H9 (cell line): ENCODE results near the gene PLEKHG1. TPM values are rescaled to one million over a fixed set of nuclear protein-coding genes. Genes with fewer than 3 reads are reported as not detected.

Source experiments
- DNase-seq: peaks from one replicate; pipeline ENCODE4 v3.0.0-alpha.2; 2017
- H2AFZ ChIP-seq: one replicate; pipeline ENCODE4 v1.6.1; 2013; ENCODE audit warnings: mild to moderate bottlenecking, low read length, control low read depth, moderate library complexity
- H2AK5ac ChIP-seq: 2 replicates; pipeline ENCODE4 v1.6.1; 2013; ENCODE audit warnings: low read length, control low read depth, mixed read lengths; ENCODE audit not compliant: insufficient read length
- H2BK120ac ChIP-seq: one replicate; pipeline ENCODE4 v1.6.1; 2013; ENCODE audit warnings: low read depth, mild to moderate bottlenecking, low read length, control low read depth, inconsistent platforms; ENCODE audit not compliant: poor library complexity, severe bottlenecking
- H2BK12ac ChIP-seq: 2 replicates; pipeline ENCODE4 v1.6.1; 2013; ENCODE audit warnings: low read length, control low read depth, mixed read lengths, low read depth; ENCODE audit not compliant: insufficient read length
- H2BK15ac ChIP-seq: 2 replicates; pipeline ENCODE4 v1.6.1; 2013; ENCODE audit warnings: low read depth, low read length, control low read depth
- H2BK20ac ChIP-seq: one replicate; pipeline ENCODE4 v1.6.1; 2013; ENCODE audit warnings: low read depth, mild to moderate bottlenecking, low read length, control low read depth, inconsistent platforms; ENCODE audit not compliant: poor library complexity, severe bottlenecking
- H2BK5ac ChIP-seq: 2 replicates; pipeline ENCODE4 v1.6.1; 2013; ENCODE audit warnings: low read length, control low read depth, mixed read lengths; ENCODE audit not compliant: insufficient read length
- H3K14ac ChIP-seq: 2 replicates; pipeline ENCODE4 v1.6.1; 2013; ENCODE audit warnings: low read length, control low read depth; ENCODE audit not compliant: insufficient read depth
- H3K18ac ChIP-seq: 2 replicates; pipeline ENCODE4 v1.6.1; 2013; ENCODE audit warnings: low read depth, mild to moderate bottlenecking, mixed read lengths, low read length, control low read depth; ENCODE audit not compliant: insufficient read length
- H3K23ac ChIP-seq: 2 replicates; pipeline ENCODE4 v1.6.1; 2013; ENCODE audit warnings: low read length, control low read depth, mixed read lengths, low read depth; ENCODE audit not compliant: insufficient read length
- H3K23me2 ChIP-seq: 2 replicates; pipeline ENCODE4 v1.6.1; 2013; ENCODE audit warnings: low read depth, mild to moderate bottlenecking, mixed read lengths, low read length, control low read depth; ENCODE audit not compliant: insufficient read length, poor library complexity, severe bottlenecking
- H3K27ac ChIP-seq: 2 replicates; pipeline ENCODE4 v1.5.1; 2013; ENCODE audit warnings: low read length, control low read depth, mixed read lengths, low read depth; ENCODE audit not compliant: insufficient read length
- H3K27me3 ChIP-seq: 2 replicates; pipeline ENCODE4 v1.6.1; 2013; ENCODE audit warnings: low read length, control low read depth, inconsistent platforms; ENCODE audit not compliant: insufficient read depth
- H3K4ac ChIP-seq: 2 replicates; pipeline ENCODE4 v1.6.1; 2013; ENCODE audit warnings: low read depth, mild to moderate bottlenecking, control low read depth, inconsistent platforms, low read length, moderate library complexity
- H3K4me1 ChIP-seq: 2 replicates; pipeline ENCODE4 v1.6.1; 2013; ENCODE audit warnings: low read length, control low read depth, inconsistent platforms; ENCODE audit not compliant: insufficient read depth
- H3K4me2 ChIP-seq: 2 replicates; pipeline ENCODE4 v1.6.1; 2013; ENCODE audit warnings: low read length, control low read depth, mixed read lengths; ENCODE audit not compliant: insufficient read length, insufficient read depth
- H3K56ac ChIP-seq: 2 replicates; pipeline ENCODE4 v1.6.1; 2013; ENCODE audit warnings: low read depth, mild to moderate bottlenecking, mixed read lengths, low read length, control low read depth; ENCODE audit not compliant: insufficient read length
- H3K79me1 ChIP-seq: 2 replicates; pipeline ENCODE4 v1.6.1; 2013; ENCODE audit warnings: low read depth, mild to moderate bottlenecking, moderate library complexity, low read length, control low read depth, inconsistent platforms; ENCODE audit not compliant: insufficient read depth, poor library complexity, severe bottlenecking
- H3K79me2 ChIP-seq: 2 replicates; pipeline ENCODE4 v1.6.1; 2013; ENCODE audit warnings: low read length, control low read depth, inconsistent platforms; ENCODE audit not compliant: insufficient read depth
- H3K9ac ChIP-seq: 2 replicates; pipeline ENCODE4 v1.6.1; 2013; ENCODE audit warnings: low read length, control low read depth, mixed read lengths; ENCODE audit not compliant: insufficient read length; ENCODE audit errors: extremely low read depth
- H3K9me3 ChIP-seq: one replicate; pipeline ENCODE4 v1.6.1; 2013; ENCODE audit warnings: low read depth, low read length, inconsistent platforms; ENCODE audit not compliant: control insufficient read depth
- H3T11ph ChIP-seq: one replicate; pipeline ENCODE4 v1.6.1; 2013; ENCODE audit warnings: mild to moderate bottlenecking, low read length, control low read depth, inconsistent platforms
- H4K20me1 ChIP-seq: one replicate; pipeline ENCODE4 v1.6.1; 2013; ENCODE audit not compliant: control insufficient read depth, insufficient read length, insufficient read depth
- H4K5ac ChIP-seq: 2 replicates; pipeline ENCODE4 v1.6.1; 2013; ENCODE audit warnings: low read depth, mild to moderate bottlenecking, mixed read lengths, low read length, control low read depth; ENCODE audit not compliant: insufficient read length
- H4K8ac ChIP-seq: replicated peaks from 2 replicates; pipeline ENCODE4 v1.6.1; 2013; ENCODE audit warnings: low read length, control low read depth, mixed read lengths, low read depth; ENCODE audit not compliant: insufficient read length
- H4K91ac ChIP-seq: 2 replicates; pipeline ENCODE4 v1.6.1; 2013; ENCODE audit warnings: low read depth, mild to moderate bottlenecking, moderate library complexity, mixed read lengths, low read length, control low read depth; ENCODE audit not compliant: insufficient read length
- H3K27ac Mint-ChIP-seq, 3 experiments: 2 replicates in 2 of 3; 3 replicates in 1 of 3; pipeline ENCODE4 v1.8.0; 2020 to 2021; ENCODE audit warnings: mixed read lengths in 3 of 3, mild to moderate bottlenecking in 1 of 3, moderate library complexity in 1 of 3
- H3K27me3 Mint-ChIP-seq: 2 replicates; pipeline ENCODE4 v1.8.0; 2021; ENCODE audit warnings: low read depth, mild to moderate bottlenecking, moderate library complexity, mixed read lengths
- H3K36me3 Mint-ChIP-seq, 3 experiments: 2 replicates in 2 of 3; 3 replicates in 1 of 3; pipeline ENCODE4 v1.8.0; 2020 to 2021; ENCODE audit warnings: low read depth in 3 of 3, mixed read lengths in 3 of 3; ENCODE audit not compliant: insufficient read depth in 1 of 3
- H3K4me1 Mint-ChIP-seq, 2 experiments: 2 replicates each; pipeline ENCODE4 v1.8.0; 2020; ENCODE audit warnings: mixed read lengths in 2 of 2
- H3K4me3 Mint-ChIP-seq, 2 experiments: 2 replicates in 1 of 2; 3 replicates in 1 of 2; pipeline ENCODE4 v1.8.0; 2020 to 2021; ENCODE audit warnings: mild to moderate bottlenecking in 2 of 2, mixed read lengths in 2 of 2, moderate library complexity in 1 of 2
- H3K9me3 Mint-ChIP-seq, 2 experiments: 2 replicates in 1 of 2; 3 replicates in 1 of 2; pipeline ENCODE4 v1.8.0; 2020; ENCODE audit warnings: mild to moderate bottlenecking in 2 of 2, mixed read lengths in 2 of 2, moderate library complexity in 1 of 2
- WGBS: extraction: QIAGEN DNeasy Blood & Tissue Kit; methylation state at CpG from one replicate; pipeline ENCODE4 v1.1.7; 2013; ENCODE audit warnings: missing lambda C conversion rate, low lambda C conversion rate, mixed read lengths; ENCODE audit not compliant: insufficient read length; ENCODE audit errors: extremely low coverage; 5-methylcytosine and 5-hydroxymethylcytosine counted together
- total RNA-seq: library from RNA; stranded (reverse); gene quantifications from 2 replicates; pipeline ENCODE4 v1.2.1, GENCODE V29; 2021
- TF ChIP-seq, protein P1 (sequence below): fragments of 200-600 bp; sonication (generic); conservative IDR thresholded peaks from 3 replicates; pipeline ENCODE4 v1.8.0; 2021; ENCODE audit warnings: antibody characterized with exemption, mild to moderate bottlenecking

PLEKHG1 gene
- total RNA-seq, 1 experiment from 2014 or later, result 1.0 TPM

DNA sequence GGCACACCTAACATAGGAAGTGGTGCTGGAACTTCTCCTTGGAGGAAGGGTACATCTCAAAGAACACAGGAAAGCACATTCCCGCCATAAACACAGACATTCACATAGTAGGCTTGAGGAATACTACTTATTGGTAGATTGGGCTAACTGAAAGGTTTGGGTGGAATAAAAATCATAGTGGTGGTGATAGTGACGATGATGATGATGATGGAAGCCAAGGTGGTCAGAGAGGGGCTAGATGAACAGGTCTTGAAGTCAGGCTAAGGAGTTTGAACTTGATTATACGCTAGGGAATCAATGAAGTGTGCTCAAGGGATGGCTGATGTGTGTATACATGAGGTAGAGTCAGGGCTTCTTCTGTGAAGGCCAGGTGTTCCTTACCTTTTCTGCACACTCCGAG is 12.0 kb upstream of the PLEKHG1 start:
- Histone ChIP-seq H3K4me1 (no peaks in the 10 kb centered on the region), H2BK12ac (no peak overlapping the region), H2AFZ (no peak overlapping the region), H3K23me2 (no peaks in the 10 kb centered on the region), H3K79me1 (no peaks in the 10 kb centered on the region), H3K4me2 (no peak overlapping the region), H3K9ac (no peak overlapping the region), H2AK5ac (no peak overlapping the region), H3K4ac (no peak overlapping the region), H4K91ac (no peak overlapping the region), H2BK120ac (no peak overlapping the region), H3K27me3 (no peaks in the 10 kb centered on the region), H3T11ph (no peak overlapping the region), H3K18ac (no peak overlapping the region), H3K23ac (no peak overlapping the region), H2BK20ac (no peak overlapping the region), H2BK15ac (no peak overlapping the region), H3K27ac (no peak overlapping the region), H3K14ac (no peak overlapping the region), H3K56ac (no peak overlapping the region), H3K9me3 (no peaks in the 10 kb centered on the region), H4K8ac (no peak overlapping the region), H2BK5ac (no peak overlapping the region), H3K79me2 (no peaks in the 10 kb centered on the region), H4K20me1 (no peaks in the 10 kb centered on the region), H4K5ac (no peak overlapping the region)
- Mint-ChIP-seq H3K27me3 (peaks cover 14% of the 10 kb centered on the region), H3K9me3 (no peaks in the 10 kb centered on the region; a peak in 1 of 5 replicates), H3K4me1 (peaks cover 6 to 8% of the 10 kb centered on the region in 2 experiments; a peak in 3 of 4 replicates), H3K27ac (no peak overlapping the region), H3K36me3 (no peaks in the 10 kb centered on the region), H3K4me3 (no peak overlapping the region)
- TF ChIP-seq, protein P1, sequence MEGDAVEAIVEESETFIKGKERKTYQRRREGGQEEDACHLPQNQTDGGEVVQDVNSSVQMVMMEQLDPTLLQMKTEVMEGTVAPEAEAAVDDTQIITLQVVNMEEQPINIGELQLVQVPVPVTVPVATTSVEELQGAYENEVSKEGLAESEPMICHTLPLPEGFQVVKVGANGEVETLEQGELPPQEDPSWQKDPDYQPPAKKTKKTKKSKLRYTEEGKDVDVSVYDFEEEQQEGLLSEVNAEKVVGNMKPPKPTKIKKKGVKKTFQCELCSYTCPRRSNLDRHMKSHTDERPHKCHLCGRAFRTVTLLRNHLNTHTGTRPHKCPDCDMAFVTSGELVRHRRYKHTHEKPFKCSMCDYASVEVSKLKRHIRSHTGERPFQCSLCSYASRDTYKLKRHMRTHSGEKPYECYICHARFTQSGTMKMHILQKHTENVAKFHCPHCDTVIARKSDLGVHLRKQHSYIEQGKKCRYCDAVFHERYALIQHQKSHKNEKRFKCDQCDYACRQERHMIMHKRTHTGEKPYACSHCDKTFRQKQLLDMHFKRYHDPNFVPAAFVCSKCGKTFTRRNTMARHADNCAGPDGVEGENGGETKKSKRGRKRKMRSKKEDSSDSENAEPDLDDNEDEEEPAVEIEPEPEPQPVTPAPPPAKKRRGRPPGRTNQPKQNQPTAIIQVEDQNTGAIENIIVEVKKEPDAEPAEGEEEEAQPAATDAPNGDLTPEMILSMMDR, result no peak
- WGBS, result no CpG with 5 or more reads among the region's 4 CpGs
- no peak for DNase-seq
